Transverse colon (tissue), 4 donors: ENCODE data around the gene CEND1.

Experiments used
- EP300 ChIP-seq: sonication (generic); formaldehyde crosslinking; IDR thresholded peaks from one replicate; pipeline ENCODE4 v1.6.1; 2017; ENCODE audit warnings: antibody characterized with exemption, low read depth
- POLR2A ChIP-seq: fragments of 450-650 bp; IDR thresholded peaks from one replicate; pipeline ENCODE4 v1.6.1; 2016; ENCODE audit warnings: antibody characterized with exemption, mild to moderate bottlenecking, moderate library complexity
- POLR2AphosphoS5 ChIP-seq, 3 donors: sonication (generic); formaldehyde crosslinking; IDR thresholded peaks; one replicate each; pipeline ENCODE4 v1.6.1; 2016; ENCODE audit warnings: antibody characterized with exemption in 3 of 3
- TF ChIP-seq, protein P1 (sequence below), 5 experiments: fragments of 200-600 bp in 3 of 5; fragments of 450-650 bp in 2 of 5; sonication (generic) in 3 of 5; IDR thresholded peaks; 1 replicate in 2 of 5; 2 replicates in 3 of 5; pipeline ENCODE4 v1.5.1; 2016 to 2017; ENCODE audit warnings: antibody characterized with exemption in 5 of 5, inconsistent platforms in 3 of 5, mild to moderate bottlenecking in 2 of 5, moderate library complexity in 1 of 5

DNA sequence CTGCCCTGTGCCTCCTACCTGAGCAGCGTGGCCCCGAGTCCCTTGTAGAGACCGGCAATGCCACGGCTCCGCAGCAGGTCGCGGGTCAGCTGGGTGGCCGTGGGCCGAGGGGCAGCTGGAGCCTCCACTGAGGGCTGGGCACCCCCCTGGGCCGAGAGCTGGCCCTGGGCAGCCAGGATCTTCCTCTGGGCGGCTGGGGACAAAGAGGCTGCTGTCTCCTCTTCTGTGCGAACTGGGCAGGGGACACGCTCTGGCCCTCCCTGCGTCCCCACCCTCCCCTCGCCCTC lies 2.6 kb upstream of the CEND1 start:
- TF ChIP-seq EP300 (no peak), POLR2A (no peak), POLR2AphosphoS5 (IDR thresholded peaks at IDR 0.05) (no peak)
- TF ChIP-seq, protein P1, sequence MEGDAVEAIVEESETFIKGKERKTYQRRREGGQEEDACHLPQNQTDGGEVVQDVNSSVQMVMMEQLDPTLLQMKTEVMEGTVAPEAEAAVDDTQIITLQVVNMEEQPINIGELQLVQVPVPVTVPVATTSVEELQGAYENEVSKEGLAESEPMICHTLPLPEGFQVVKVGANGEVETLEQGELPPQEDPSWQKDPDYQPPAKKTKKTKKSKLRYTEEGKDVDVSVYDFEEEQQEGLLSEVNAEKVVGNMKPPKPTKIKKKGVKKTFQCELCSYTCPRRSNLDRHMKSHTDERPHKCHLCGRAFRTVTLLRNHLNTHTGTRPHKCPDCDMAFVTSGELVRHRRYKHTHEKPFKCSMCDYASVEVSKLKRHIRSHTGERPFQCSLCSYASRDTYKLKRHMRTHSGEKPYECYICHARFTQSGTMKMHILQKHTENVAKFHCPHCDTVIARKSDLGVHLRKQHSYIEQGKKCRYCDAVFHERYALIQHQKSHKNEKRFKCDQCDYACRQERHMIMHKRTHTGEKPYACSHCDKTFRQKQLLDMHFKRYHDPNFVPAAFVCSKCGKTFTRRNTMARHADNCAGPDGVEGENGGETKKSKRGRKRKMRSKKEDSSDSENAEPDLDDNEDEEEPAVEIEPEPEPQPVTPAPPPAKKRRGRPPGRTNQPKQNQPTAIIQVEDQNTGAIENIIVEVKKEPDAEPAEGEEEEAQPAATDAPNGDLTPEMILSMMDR (IDR thresholded peaks at IDR 0.05) = no peak
